DND-41 (cell line): ENCODE measurements around the gene HECW1.
"Not testable (repeated sequence)": the region's sequence is repeated elsewhere in the genome, so short reads cannot be mapped to it uniquely, and the experiment has no call there.

Experiments used
- ATAC-seq: fragments of 200-7000 bp; cut with Tn5 transposase; 3 replicates; pipeline ENCODE4 v1.9.1; 2021; ENCODE audit warnings: low read depth; ENCODE audit not compliant: insufficient read depth
- DNase-seq: peaks from one replicate; pipeline ENCODE4 v3.0.0-alpha.2; 2020
- H2AFZ ChIP-seq: 2 replicates; pipeline ENCODE4 v1.6.0; 2012; ENCODE audit warnings: low read depth, low read length
- H3K27ac ChIP-seq: 2 replicates; pipeline ENCODE4 v1.5.1; 2012; ENCODE audit warnings: low read length, inconsistent platforms
- H3K27me3 ChIP-seq: fragments of 200-600 bp; sonication (generic); 2 replicates; pipeline ENCODE4 v1.6.0; 2012; ENCODE audit warnings: low read length, mild to moderate bottlenecking, inconsistent platforms; ENCODE audit not compliant: insufficient read depth, poor library complexity
- H3K36me3 ChIP-seq: 2 replicates; pipeline ENCODE4 v1.5.1; 2012; ENCODE audit warnings: low read length, inconsistent platforms; ENCODE audit not compliant: insufficient read depth
- H3K4me1 ChIP-seq: 2 replicates; pipeline ENCODE4 v1.5.1; 2012; ENCODE audit warnings: mild to moderate bottlenecking, low read length; ENCODE audit not compliant: insufficient read depth
- H3K4me2 ChIP-seq: 2 replicates; pipeline ENCODE4 v1.6.0; 2012; ENCODE audit warnings: mild to moderate bottlenecking, moderate library complexity, low read length, inconsistent platforms; ENCODE audit not compliant: insufficient read depth
- H3K4me3 ChIP-seq, 2 experiments: fragments of 200-600 bp in 1 of 2; shearing (Covaris generic) in 1 of 2; 2 replicates each; pipeline ENCODE4 v1.5.1; 2012 to 2016; ENCODE audit warnings: inconsistent platforms in 2 of 2, low read length in 2 of 2, mild to moderate bottlenecking in 2 of 2, low read depth in 1 of 2, moderate library complexity in 1 of 2
- H3K79me2 ChIP-seq: 2 replicates; pipeline ENCODE4 v1.6.0; 2012; ENCODE audit warnings: low read length, inconsistent platforms; ENCODE audit not compliant: insufficient read depth
- H3K9ac ChIP-seq: 2 replicates; pipeline ENCODE4 v1.6.0; 2012; ENCODE audit warnings: low read depth, mild to moderate bottlenecking, inconsistent platforms, low read length, moderate library complexity
- H3K9me3 ChIP-seq: 2 replicates; pipeline ENCODE4 v1.5.1; 2012; ENCODE audit warnings: low read length, moderate library complexity, mild to moderate bottlenecking, inconsistent platforms; ENCODE audit not compliant: insufficient read depth, severe bottlenecking
- H4K20me1 ChIP-seq: 2 replicates; pipeline ENCODE4 v1.6.0; 2012; ENCODE audit warnings: low read length; ENCODE audit not compliant: insufficient read depth
- CTCF ChIP-seq: IDR thresholded peaks from 2 replicates; pipeline ENCODE4 v1.5.1; 2012; ENCODE audit warnings: borderline replicate concordance, low read length, moderate library complexity, mild to moderate bottlenecking; ENCODE audit not compliant: poor library complexity, severe bottlenecking; ENCODE audit errors: extremely low read depth
- EZH2 ChIP-seq: IDR thresholded peaks from 3 replicates; pipeline ENCODE4 v1.6.1; 2012; ENCODE audit warnings: borderline replicate concordance, low read depth, mild to moderate bottlenecking, moderate library complexity, low read length, inconsistent platforms; ENCODE audit not compliant: severe bottlenecking

The HECW1 gene

DNA sequence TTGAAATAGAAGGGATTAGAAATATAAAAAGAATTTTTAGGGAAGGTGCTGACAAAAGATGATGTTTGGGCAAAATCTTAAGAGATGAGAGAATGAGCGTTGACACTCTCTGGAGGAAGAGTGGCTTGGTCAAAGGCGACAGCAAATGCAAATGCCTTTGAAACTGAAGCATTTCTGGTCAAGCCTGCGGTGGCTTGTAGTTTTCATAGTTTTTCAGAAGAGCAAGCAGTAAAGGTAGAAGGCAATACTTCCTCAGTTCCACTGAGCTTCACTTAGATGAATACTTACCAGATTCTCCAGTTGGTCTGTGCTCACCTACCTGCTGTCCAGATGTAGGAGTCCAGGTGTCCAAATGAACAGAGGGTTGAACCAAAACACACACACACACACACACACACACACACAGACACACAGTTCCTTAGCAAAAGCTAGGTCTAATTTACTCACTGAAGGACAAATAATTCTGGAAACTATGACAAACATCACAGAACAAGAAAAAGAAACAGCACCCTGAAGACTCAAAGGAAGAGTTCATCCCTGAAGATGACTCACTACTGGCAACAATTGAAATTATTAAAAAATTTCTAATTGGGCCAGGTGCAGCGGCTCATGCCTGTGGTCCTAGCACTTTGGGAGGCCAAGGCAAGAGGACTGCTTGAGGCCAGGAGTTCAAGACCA lies 458.4 kb downstream of the HECW1 start:
- no peak overlapping the region for H3K4me2 ChIP-seq
- no peaks in the 10 kb centered on the region for H3K36me3 ChIP-seq
- H3K9me3 ChIP-seq = no peaks in the 10 kb centered on the region
- no peaks in the 10 kb centered on the region for H4K20me1 ChIP-seq
- TF ChIP-seq EZH2 = no peak
- no peak for TF ChIP-seq CTCF
- ATAC-seq (no peak), DNase-seq (no peak)
- H3K27ac ChIP-seq = peak overlapping the region; percentile 60
- H3K4me1 ChIP-seq = peaks cover 54% of the 10 kb centered on the region
- H3K9ac ChIP-seq = no peak overlapping the region
- no peak overlapping the region for H3K4me3 ChIP-seq
- H2AFZ ChIP-seq = no peak overlapping the region
- H3K27me3 ChIP-seq = no peaks in the 10 kb centered on the region
- H3K79me2 ChIP-seq = no peaks in the 10 kb centered on the region

DNA sequence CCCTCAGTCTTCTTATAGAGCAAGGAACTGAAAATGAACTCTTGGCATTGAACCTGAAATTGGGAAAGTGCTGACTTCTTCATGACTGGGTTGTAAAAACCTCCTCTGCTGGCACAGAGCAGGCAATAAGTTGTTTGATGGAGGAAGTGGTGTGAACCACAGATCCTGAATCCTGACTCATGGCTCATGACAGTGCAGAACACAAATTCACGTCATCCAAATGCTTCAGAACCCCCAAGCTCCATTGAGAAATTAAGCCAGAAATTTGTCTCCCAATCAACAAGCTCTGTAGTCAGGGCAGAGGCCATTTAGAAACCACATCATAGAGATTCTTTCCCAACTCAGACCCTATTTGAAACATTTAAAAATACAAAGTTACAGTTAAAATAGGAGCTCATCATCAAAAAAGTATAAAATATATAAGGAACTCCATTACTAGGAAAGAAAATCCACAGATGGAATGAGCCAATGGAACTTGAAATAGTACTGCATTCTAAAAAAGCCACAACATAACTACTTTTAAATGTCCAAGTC lies 460.1 kb downstream of the HECW1 start:
- no peak for TF ChIP-seq EZH2
- TF ChIP-seq CTCF = no peak
- no peaks in the 10 kb centered on the region for H3K36me3 ChIP-seq
- no peaks in the 10 kb centered on the region for H4K20me1 ChIP-seq
- H3K9ac ChIP-seq = peak overlapping the region; percentile 13; the same call in 1 of the 2 replicates
- no peaks in the 10 kb centered on the region for H3K27me3 ChIP-seq
- peak; percentile 89 for ATAC-seq
- H3K27ac ChIP-seq = peak overlapping the region; percentile 81
- H3K4me2 ChIP-seq = peak overlapping the region; percentile 41; the same call in 1 of the 2 replicates
- H3K9me3 ChIP-seq = no peaks in the 10 kb centered on the region
- no peak overlapping the region for H2AFZ ChIP-seq
- H3K4me1 ChIP-seq = peaks cover 67% of the 10 kb centered on the region
- no peaks in the 10 kb centered on the region for H3K79me2 ChIP-seq
- DNase-seq = peak; percentile 82
- no peak overlapping the region for H3K4me3 ChIP-seq

- H3K36me3 ChIP-seq, H3K9ac ChIP-seq, H3K27ac ChIP-seq, ATAC-seq, H2AFZ ChIP-seq, H3K79me2 ChIP-seq, H3K4me3 ChIP-seq, H4K20me1 ChIP-seq, H3K4me2 ChIP-seq, H3K9me3 ChIP-seq, H3K27me3 ChIP-seq, DNase-seq: not testable (repeated sequence)
- peaks cover 67% of the 10 kb centered on the region for H3K4me1 ChIP-seq
Measured at GRCh38 chr7:43573832-43574231, 461.4 kb downstream of the HECW1 start.

- Histone ChIP-seq H2AFZ (no peak overlapping the region), H3K4me3 (no peak overlapping the region), H3K79me2 (no peaks in the 10 kb centered on the region), H4K20me1 (no peaks in the 10 kb centered on the region), H3K27me3 (no peaks in the 10 kb centered on the region), H3K27ac (no peak overlapping the region), H3K9me3 (no peaks in the 10 kb centered on the region), H3K4me2 (no peak overlapping the region), H3K36me3 (no peaks in the 10 kb centered on the region), H3K4me1 (peaks cover 70% of the 10 kb centered on the region), H3K9ac (no peak overlapping the region)
- DNase-seq = no peak
- TF ChIP-seq CTCF = no peak
- no peak for TF ChIP-seq EZH2
- no peak for ATAC-seq
Measured at GRCh38 chr7:43575506-43575905, 463.1 kb downstream of the HECW1 start.
